HL-60 (cell line): Measurements from ENCODE around the gene STAT1.

ENCODE experiments used
- GABPA ChIP-seq: IDR thresholded peaks from 2 replicates; pipeline ENCODE4 v1.6.1; 2012; ENCODE audit warnings: low read depth
- POLR2AphosphoS5 ChIP-seq: IDR thresholded peaks from 2 replicates; pipeline ENCODE4 v1.6.1; 2012; ENCODE audit warnings: low read depth
- TF ChIP-seq, protein P1 (sequence below): IDR thresholded peaks from one replicate; pipeline ENCODE4 v1.5.1; 2011; ENCODE audit warnings: low read length, control low read depth, inconsistent platforms; ENCODE audit not compliant: insufficient read depth
- TF ChIP-seq, protein P2 (sequence below): IDR thresholded peaks from 2 replicates; pipeline ENCODE4 v1.6.1; 2012; ENCODE audit warnings: low read depth; ENCODE audit not compliant: insufficient replicate concordance

DNA sequence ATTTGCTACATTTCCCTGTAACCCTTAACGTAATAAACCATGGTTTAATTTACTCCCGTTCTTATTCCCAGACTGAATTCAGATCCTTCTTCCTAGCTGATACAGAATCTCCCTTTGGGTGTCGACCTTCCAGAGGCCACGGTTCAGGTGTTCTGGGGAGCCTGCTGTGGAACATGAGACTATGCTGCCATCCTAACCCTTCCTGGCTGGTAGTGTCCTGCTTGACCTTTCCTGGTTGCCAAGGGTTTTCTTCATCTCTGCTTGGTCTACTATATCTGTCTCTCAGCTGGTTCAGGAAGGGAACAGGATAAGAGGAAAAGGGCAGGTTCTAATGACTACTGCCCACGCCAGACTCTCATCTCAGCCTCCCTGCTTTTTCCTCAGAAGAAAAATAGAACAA, 36.5 kb downstream of the STAT1 start:
- TF ChIP-seq, protein P1, sequence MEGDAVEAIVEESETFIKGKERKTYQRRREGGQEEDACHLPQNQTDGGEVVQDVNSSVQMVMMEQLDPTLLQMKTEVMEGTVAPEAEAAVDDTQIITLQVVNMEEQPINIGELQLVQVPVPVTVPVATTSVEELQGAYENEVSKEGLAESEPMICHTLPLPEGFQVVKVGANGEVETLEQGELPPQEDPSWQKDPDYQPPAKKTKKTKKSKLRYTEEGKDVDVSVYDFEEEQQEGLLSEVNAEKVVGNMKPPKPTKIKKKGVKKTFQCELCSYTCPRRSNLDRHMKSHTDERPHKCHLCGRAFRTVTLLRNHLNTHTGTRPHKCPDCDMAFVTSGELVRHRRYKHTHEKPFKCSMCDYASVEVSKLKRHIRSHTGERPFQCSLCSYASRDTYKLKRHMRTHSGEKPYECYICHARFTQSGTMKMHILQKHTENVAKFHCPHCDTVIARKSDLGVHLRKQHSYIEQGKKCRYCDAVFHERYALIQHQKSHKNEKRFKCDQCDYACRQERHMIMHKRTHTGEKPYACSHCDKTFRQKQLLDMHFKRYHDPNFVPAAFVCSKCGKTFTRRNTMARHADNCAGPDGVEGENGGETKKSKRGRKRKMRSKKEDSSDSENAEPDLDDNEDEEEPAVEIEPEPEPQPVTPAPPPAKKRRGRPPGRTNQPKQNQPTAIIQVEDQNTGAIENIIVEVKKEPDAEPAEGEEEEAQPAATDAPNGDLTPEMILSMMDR: no peak
- TF ChIP-seq POLR2AphosphoS5 (no peak), GABPA (no peak)
- TF ChIP-seq, protein P2, sequence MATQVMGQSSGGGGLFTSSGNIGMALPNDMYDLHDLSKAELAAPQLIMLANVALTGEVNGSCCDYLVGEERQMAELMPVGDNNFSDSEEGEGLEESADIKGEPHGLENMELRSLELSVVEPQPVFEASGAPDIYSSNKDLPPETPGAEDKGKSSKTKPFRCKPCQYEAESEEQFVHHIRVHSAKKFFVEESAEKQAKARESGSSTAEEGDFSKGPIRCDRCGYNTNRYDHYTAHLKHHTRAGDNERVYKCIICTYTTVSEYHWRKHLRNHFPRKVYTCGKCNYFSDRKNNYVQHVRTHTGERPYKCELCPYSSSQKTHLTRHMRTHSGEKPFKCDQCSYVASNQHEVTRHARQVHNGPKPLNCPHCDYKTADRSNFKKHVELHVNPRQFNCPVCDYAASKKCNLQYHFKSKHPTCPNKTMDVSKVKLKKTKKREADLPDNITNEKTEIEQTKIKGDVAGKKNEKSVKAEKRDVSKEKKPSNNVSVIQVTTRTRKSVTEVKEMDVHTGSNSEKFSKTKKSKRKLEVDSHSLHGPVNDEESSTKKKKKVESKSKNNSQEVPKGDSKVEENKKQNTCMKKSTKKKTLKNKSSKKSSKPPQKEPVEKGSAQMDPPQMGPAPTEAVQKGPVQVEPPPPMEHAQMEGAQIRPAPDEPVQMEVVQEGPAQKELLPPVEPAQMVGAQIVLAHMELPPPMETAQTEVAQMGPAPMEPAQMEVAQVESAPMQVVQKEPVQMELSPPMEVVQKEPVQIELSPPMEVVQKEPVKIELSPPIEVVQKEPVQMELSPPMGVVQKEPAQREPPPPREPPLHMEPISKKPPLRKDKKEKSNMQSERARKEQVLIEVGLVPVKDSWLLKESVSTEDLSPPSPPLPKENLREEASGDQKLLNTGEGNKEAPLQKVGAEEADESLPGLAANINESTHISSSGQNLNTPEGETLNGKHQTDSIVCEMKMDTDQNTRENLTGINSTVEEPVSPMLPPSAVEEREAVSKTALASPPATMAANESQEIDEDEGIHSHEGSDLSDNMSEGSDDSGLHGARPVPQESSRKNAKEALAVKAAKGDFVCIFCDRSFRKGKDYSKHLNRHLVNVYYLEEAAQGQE: no peak
